ENCODE data around the gene GTF2A1.
"Not testable (repeated sequence)": the region's sequence is repeated elsewhere in the genome, so short reads cannot be mapped to it uniquely, and the experiment has no call there.

The GTF2A1 gene

GRCh38 chr14:81233615-81234014 is 12.9 kb upstream of the GTF2A1 start:
- DNase-seq (ENCODE audit: low read depth): no peak
- no peak for TF ChIP-seq CTCF (conservative IDR thresholded peaks at IDR 0.05; ENCODE audit: low read depth, low read length)
- no peak overlapping the region for H3K4me3 ChIP-seq (ENCODE audit: low read length)

- DNase-seq (ENCODE audit: low read depth): no peak
- no peak for TF ChIP-seq CTCF (conservative IDR thresholded peaks at IDR 0.05; ENCODE audit: low read depth, low read length)
- H3K4me3 ChIP-seq (ENCODE audit: low read length): no peak overlapping the region
These were observed 10.8 kb upstream of the GTF2A1 start for GRCh38 chr14:81231540-81231939.

GRCh38 chr14:81224222-81224621 is 3.5 kb upstream of the GTF2A1 start:
- no peak for TF ChIP-seq CTCF (conservative IDR thresholded peaks at IDR 0.05; ENCODE audit: low read depth, low read length)
- no peak overlapping the region for H3K4me3 ChIP-seq (ENCODE audit: low read length)
- DNase-seq (ENCODE audit: low read depth): no peak

- not testable (repeated sequence) for DNase-seq (ENCODE audit: low read depth); H3K4me3 ChIP-seq (ENCODE audit: low read length)
These were observed 3.0 kb upstream of the GTF2A1 start for GRCh38 chr14:81223788-81224187.

GRCh38 chr14:81222691-81223090 is 1.9 kb upstream of the GTF2A1 start:
- DNase-seq (ENCODE audit: low read depth): no peak
- no peak for TF ChIP-seq CTCF (conservative IDR thresholded peaks at IDR 0.05; ENCODE audit: low read depth, low read length)
- H3K4me3 ChIP-seq (ENCODE audit: low read length): no peak overlapping the region

- no peak for TF ChIP-seq CTCF (conservative IDR thresholded peaks at IDR 0.05; ENCODE audit: low read depth, low read length)
- DNase-seq (ENCODE audit: low read depth): no peak
- H3K4me3 ChIP-seq (ENCODE audit: low read length): no peak overlapping the region
These were observed 1.4 kb upstream of the GTF2A1 start for GRCh38 chr14:81222126-81222525.

- TF ChIP-seq CTCF (conservative IDR thresholded peaks at IDR 0.05; ENCODE audit: low read depth, low read length): no peak
- no peak for DNase-seq (ENCODE audit: low read depth)
- H3K4me3 ChIP-seq (ENCODE audit: low read length): peak overlapping the region; percentile 78
These were observed 882 bp upstream of the GTF2A1 start for GRCh38 chr14:81221579-81222102.

GRCh38 chr14:81220580-81220829 is 254 bp downstream of the GTF2A1 start:
- peak overlapping the region; percentile 88 for H3K4me3 ChIP-seq (ENCODE audit: low read length)
- no peak for DNase-seq (ENCODE audit: low read depth)
- no peak for TF ChIP-seq CTCF (conservative IDR thresholded peaks at IDR 0.05; ENCODE audit: low read depth, low read length)

Measured in retinal pigment epithelial cell (primary cell).